SK-N-MC (cell line): ENCODE data around the gene GPR17.

Source experiments
- EZH2 ChIP-seq: fragments of 200-600 bp; sonication (generic); IDR thresholded peaks from one replicate; pipeline ENCODE4 v1.6.1; 2017; ENCODE audit warnings: antibody characterized with exemption
- FOXP2 ChIP-seq: optimal IDR thresholded peaks from 2 replicates; pipeline ENCODE3; 2011; ENCODE audit warnings: mild to moderate bottlenecking, moderate library complexity; ENCODE audit not compliant: insufficient read depth; ENCODE audit errors: extremely low read length, control extremely low read depth
- POLR2AphosphoS5 ChIP-seq: IDR thresholded peaks from 2 replicates; pipeline ENCODE4 v1.6.1; 2012; ENCODE audit warnings: mild to moderate bottlenecking, low read depth, low read length, borderline replicate concordance

- TF ChIP-seq EZH2 = no peak
- TF ChIP-seq POLR2AphosphoS5 = no peak
- no peak for TF ChIP-seq FOXP2
Measured at GRCh38 chr2:127609818-127610217, 36.1 kb upstream of the GPR17 start.
